Measurements from ENCODE around the gene NDUFV3. TPM values are rescaled to one million over a fixed set of nuclear protein-coding genes. Genes with fewer than 3 reads are reported as not detected.
"Not testable (repeated sequence)": the region's sequence is repeated elsewhere in the genome, so short reads cannot be mapped to it uniquely, and the experiment has no call there.

NDUFV3 gene
- total RNA-seq, 1 experiment from 2014 or later: 63.3 TPM

DNA sequence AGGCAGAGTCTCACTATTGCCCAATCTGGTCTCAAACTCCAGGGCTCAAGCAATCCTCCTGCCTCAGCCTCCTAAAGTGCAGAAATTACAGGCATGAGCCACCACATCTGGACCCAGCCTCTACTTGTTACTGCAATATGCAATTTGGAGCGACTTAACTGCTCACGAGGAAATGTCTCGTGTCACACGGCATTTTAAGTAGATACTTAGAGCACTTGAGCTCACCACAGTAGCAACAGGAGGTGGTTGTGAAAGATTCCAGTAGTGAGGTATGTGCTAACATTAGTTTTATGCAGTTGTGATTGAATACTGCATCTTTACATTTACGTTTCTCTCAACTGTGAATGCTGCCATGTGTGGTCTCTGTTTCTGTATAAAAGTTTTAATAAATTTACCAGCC, 5.8 kb upstream of the NDUFV3 start:
- DNase-seq (ENCODE audit: low read depth): no peak

GRCh38 chr21:42892582-42892930, 553 bp upstream of the NDUFV3 start:
- DNase-seq (ENCODE audit: low read depth): no peak

GRCh38 chr21:42900446-42900845, 7.3 kb downstream of the NDUFV3 start:
- no peak for DNase-seq (ENCODE audit: low read depth)

GRCh38 chr21:42903817-42904216, 10.7 kb downstream of the NDUFV3 start:
- DNase-seq (ENCODE audit: low read depth): no peak

GRCh38 chr21:42905195-42905594, 12.1 kb downstream of the NDUFV3 start:
- DNase-seq (ENCODE audit: low read depth): no peak

DNA sequence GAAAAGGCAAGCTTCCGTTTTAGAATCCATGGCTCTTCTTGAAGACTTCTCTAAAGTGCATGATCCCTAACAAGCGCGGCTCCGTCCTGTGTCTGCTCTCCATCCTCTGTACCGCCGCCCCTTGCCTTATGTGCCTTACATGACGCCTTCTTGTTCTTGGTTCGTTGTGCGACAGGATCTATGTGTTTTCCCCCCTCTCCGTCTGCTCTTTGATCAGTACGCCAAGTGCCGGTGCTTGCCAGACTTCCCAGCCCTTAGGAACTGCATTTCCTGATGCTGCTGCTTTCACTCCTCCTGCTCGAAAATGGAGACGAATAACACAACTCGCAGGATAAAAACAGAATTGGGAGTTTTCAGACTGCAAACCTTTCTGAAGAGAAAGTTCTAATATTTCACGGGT, 13.1 kb downstream of the NDUFV3 start:
- no peak for DNase-seq (ENCODE audit: low read depth)

- not testable (repeated sequence) for DNase-seq (ENCODE audit: low read depth)
Observed at GRCh38 chr21:42908484-42908883, 15.4 kb downstream of the NDUFV3 start.

- DNase-seq (ENCODE audit: low read depth): not testable (repeated sequence)
Observed at GRCh38 chr21:42911920-42912319, 18.8 kb downstream of the NDUFV3 start.

DNA sequence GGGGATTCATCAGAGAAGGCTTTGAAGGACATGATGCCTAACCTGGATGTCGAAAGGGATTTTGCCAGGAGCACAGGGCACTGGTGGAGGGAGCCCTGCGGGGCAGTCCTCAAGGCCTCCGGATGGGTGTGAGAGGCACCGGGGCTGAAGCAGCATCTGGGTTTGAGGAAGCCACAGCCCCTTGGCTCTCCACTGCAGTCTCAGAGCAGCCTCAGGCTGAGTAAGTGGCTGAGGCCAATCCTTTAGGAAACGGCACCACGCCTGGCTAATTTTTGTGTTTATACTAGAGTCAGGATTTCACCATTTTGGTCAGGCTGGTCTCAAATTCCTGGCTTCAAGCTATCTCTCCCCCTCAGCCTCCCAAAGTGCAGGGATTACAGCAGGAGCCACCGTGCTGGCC, 20.4 kb downstream of the NDUFV3 start:
- no peak for DNase-seq (ENCODE audit: low read depth)

DNA sequence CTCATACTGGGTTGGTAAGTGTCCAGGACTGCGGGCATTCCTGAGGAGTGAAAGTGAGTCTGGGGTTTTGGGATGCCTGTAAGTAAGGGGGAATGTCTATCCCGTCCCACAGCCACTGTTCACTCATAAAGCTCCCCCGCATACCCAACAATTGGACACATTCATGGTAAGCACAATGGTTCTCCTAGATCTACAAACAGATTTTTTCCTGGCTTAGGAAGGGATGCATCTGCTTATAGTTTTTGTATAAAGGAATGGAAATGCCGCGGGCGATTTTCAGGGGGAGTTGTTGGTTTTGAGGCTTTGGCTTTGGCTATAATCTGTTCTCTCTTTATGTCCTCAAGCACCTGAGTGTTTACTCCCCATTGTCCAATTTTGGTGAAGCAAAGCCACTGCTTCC, 25.2 kb downstream of the NDUFV3 start:
- no peak for DNase-seq (ENCODE audit: low read depth)

- no peak for DNase-seq (ENCODE audit: low read depth)
Observed at GRCh38 chr21:42921927-42922326, 28.8 kb downstream of the NDUFV3 start.

DNA sequence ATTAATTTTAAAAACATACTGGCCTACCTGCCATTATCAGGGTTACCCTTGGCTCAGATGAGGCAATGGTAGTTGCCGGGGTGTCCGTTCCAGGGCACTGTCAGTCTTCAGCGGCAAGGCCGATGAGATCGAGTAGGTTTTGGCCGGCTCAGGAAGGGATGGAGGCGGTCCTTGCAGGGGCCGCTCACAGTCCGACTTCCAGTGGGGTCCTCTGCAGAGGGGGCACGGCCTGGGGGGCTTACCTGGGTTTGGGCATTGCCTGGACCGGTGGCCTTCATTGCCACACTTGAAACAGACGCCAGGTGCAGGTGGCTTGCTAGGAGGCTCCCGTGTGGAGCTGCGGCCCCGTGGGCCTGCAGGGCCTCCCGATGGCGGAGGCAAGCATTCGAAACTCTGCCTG, 29.8 kb downstream of the NDUFV3 start:
- DNase-seq (ENCODE audit: low read depth): no peak

- peak; percentile 87 for DNase-seq (ENCODE audit: low read depth)
Observed at GRCh38 chr21:42923553-42924432, 30.7 kb downstream of the NDUFV3 start.

DNA sequence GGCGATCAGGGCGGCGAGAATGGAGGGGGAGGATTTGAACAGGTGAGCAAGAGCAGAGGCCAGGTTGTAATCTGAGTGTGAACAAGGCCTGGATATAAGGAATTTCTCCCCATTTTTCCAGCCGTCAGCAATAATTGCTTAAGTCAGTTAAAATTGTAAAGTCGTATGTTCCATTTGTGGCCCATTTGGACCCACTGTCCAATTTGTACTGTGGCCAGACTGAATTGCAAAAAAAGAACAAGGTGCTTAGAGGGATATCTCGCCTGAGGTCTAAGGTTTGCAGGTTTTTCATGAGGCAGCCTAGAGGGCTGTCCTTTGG, 31.3 kb downstream of the NDUFV3 start:
- DNase-seq (ENCODE audit: low read depth): no peak

GRCh38 chr21:42925114-42925926, 32.2 kb downstream of the NDUFV3 start, which contains the start of gene ERVH48-1:
TSS of gene ERVH48-1 (minus strand) at chr21:42925630. CDS start at chr21:42919006, 6,624 bp downstream.
- no peak for DNase-seq (ENCODE audit: low read depth)

GRCh38 chr21:42927474-42928200, 34.5 kb downstream of the NDUFV3 start:
- DNase-seq (ENCODE audit: low read depth): not testable (repeated sequence)

- DNase-seq (ENCODE audit: low read depth): no peak
Observed at GRCh38 chr21:42929969-42930368, 36.9 kb downstream of the NDUFV3 start.

- no peak for DNase-seq (ENCODE audit: low read depth)
Observed at GRCh38 chr21:42931560-42932235, 38.6 kb downstream of the NDUFV3 start.

DNA sequence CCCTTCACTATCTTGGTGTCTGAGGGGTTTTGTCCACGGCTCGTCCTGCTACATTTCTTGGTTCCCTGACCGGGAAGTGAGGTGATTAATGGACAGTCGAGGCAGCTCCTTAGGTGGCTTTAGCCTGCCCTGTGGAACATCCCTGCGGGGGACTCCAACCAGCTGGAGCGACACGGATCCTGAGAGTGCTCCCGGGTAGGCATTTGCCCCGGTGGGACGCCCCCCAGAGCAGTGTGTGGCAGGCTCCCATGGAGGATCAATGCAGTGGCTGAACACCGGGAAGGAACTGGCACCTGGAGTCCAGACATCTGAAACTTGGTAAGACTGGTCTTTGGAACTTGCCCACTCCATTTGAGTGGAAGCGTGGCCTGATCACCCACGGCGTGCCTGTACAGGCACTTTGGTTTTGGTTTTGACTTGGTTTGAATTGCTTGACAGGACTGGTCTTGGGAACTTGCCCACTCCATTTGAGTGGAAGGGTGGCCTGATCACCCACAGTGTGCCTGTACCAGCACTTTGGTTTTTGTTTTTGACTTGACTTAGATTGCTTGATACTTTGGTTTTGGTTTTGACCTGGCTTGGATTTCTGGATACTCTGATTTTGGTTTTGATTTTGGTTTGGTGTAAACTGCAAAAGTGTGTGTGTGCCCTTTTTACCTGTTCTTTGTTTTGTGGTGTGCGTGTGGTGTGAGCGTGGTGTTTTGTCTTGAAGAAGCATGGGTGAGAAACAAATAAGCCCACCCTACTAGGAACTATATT, 39.4 kb downstream of the NDUFV3 start:
- DNase-seq (ENCODE audit: low read depth): not testable (repeated sequence)

- DNase-seq (ENCODE audit: low read depth): not testable (repeated sequence)
Observed at GRCh38 chr21:42933137-42933970, 40.2 kb downstream of the NDUFV3 start.

All from LHCN-M2 (cell line).